DOHH2 (cell line): ENCODE results near the gene RIMS1.

ENCODE experiments used
- CTCF ChIP-seq: fragments of 200-600 bp; sonication (generic); IDR thresholded peaks from one replicate; pipeline ENCODE4 v1.5.1; 2014; ENCODE audit warnings: antibody characterized with exemption, mild to moderate bottlenecking, low read depth, low read length; ENCODE audit not compliant: poor library complexity, severe bottlenecking
- EZH2phosphoT487 ChIP-seq: fragments of 200-600 bp; sonication (generic); IDR thresholded peaks from 2 replicates; pipeline ENCODE4 v1.6.1; 2017; ENCODE audit warnings: borderline replicate concordance, mild to moderate bottlenecking, antibody characterized with exemption, low read length, moderate library complexity, mixed read lengths

DNA sequence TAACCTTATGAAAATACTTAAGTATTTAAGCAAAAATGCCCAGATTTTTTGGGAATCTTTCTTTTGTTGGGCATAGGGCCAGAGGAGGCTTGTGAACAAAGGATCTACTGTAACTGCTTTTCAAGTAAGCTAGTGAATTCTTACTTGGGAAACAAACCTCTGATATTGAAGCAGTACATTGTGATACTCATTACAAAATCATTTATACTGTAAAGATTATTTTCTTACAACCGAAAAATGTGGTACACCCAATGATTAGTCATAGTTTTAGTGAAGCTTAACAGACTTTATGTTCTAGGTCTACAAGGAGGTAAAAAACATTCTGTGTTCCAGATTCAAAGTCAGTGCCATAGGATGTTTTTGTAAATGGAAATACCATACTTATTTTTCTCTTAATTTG, 462.6 kb downstream of the RIMS1 start:
- no peak for TF ChIP-seq CTCF
- TF ChIP-seq EZH2phosphoT487, result no peak
